HG03066 (cell line): Measurements from ENCODE around the gene PPP3CA.
A peak's percentile ranks its signal among the peaks of the same experiment; 100 is the strongest.

ENCODE experiments used
- ATAC-seq: cut with Tn5 transposase; IDR thresholded peaks from one replicate; pipeline ENCODE4 v1.9.1; 2021; ENCODE audit warnings: low read depth; ENCODE audit not compliant: unreplicated experiment

PPP3CA gene

DNA sequence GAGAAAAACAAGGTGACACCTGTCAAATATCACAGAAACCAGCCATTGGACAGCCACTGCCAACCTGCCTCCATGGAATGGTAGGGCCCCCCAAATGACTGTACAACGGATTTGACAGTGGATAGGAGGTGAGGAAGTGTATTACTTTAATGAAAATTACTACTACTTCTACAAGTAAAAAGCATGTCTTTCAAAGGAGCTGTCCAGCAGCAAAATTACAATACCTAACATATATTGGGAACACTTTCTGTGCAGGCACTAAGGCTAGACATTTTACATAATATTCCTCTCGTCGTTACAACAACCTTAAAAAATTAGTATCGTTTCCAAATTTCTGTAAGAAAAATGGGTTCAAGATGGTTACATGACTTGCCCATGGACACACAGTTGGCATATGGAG, 14.9 kb downstream of the PPP3CA start:
- no peak for ATAC-seq

DNA sequence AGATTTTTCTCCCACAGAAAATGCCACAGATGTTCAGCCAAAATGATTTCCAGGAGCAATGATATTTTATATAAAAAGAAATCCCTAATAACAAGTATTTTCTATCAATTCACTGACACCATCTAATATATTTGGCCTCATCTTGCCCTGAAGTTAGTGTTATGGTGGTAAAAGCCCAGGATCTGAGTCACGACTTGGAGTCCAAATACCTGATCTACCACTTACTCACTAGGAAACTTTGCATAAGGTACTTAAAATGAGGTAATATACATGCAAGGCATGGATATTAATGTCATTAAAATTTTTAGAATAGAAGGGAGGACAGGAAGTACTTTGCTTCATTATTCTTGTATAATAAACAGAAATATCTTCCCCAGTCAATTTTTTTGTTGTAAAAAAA, 16.3 kb downstream of the PPP3CA start:
- ATAC-seq, result no peak

DNA sequence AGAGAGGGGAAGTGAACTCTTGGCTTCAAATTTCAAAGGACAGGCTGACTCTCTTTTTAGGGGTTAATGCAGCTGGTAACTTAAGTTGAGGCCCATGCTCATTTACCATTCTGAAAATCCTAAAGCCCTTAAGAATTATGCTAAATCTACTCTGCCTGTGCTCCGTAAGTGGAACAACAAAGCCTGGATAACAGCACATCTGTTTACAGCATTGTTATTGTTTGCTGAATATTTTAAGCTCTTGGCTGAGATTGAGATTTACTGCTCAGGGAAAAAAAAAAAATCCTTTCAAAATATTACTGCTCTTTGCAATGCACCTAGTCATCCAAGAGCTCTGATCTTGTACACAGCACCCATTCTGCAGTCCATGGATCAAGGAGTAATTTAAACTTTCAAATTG, 17.7 kb downstream of the PPP3CA start:
- ATAC-seq, result no peak

DNA sequence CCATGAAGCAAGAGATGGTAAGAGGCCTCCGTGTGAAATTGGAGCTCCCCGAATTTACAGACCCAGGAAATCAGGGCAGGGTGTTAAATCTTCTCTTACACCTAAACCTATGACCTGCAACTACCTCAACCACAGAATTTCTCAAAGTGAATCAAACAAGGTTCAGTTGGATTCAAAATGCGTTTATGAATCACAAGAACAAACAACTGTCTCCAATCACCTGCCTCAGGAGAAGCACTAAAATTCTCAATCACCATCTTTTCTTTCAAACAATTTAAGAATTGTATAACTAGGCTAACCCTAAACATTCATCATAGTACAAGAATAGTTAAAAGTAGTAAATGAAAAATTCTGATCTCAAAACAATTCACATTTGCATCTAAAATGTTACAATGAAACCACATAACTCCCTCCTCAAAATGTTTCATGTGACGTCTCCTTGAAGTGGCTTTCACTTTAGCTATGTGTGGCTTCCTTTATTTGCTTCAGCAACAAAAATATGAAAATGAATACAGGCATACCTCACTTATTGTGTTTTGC, 19.2 kb downstream of the PPP3CA start:
- peak; percentile 92 for ATAC-seq

DNA sequence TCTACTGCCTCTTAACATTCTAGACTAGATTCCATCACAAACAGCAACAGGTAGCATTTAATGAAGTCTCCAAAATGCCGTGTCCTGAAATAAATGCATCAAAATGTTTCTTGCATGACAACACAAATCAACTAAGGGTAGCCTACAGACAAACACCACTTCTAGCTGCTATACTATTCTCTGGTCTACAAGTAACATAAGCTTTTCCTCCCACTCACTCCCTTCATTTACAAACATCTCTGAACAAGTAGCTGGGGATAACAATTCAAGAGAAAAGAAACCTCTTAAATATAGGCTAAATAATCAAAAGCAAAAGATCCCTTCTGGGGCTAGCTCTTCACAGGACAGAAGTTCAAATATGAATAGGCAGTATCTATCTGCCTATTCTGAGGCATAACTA, 20.8 kb downstream of the PPP3CA start:
- ATAC-seq, result no peak

DNA sequence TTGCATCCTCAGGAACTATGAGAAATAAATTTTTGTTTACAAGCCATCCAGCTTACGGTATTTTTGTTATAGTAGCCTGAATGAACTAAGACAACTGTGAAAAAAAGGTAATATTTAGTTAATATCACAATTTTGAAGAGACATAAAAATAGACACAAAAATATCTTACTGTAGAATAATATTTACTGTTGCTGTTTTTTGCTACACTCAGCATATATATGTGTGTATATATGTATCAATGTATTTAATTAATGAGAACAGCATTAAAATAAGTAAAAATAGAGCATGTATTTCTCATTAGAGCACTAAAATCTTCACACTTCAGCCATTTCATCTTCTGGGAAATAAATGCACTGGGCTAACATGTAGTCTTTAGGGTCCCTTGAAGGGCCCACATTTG, 24.6 kb downstream of the PPP3CA start:
- no peak for ATAC-seq

DNA sequence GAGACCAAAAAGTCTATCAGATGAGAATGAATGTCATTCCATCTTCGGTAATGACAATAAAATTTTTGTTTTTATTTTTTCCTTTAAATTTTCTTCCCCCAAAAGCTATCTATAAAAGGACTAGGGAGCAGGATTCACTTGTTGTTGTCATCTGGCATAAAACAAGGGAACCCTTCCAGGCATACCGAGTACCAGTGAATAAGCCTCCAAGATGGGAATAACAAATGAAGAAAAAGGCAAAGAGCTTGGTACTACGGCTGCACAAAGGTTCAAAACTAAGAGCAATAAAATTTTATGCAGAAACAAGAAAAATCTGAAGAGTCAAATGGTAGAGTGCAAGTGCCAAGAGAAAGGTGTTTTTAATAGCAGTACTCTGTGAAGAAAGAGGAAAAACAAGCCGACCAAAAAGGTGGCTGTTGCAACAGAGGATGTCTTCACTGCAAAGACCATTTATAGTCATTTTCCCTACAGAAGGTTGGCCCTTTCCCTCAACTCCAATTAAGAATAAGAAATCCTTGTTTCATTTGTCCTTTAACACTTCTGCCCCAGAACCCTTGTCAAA, 25.8 kb downstream of the PPP3CA start:
- ATAC-seq, result no peak

DNA sequence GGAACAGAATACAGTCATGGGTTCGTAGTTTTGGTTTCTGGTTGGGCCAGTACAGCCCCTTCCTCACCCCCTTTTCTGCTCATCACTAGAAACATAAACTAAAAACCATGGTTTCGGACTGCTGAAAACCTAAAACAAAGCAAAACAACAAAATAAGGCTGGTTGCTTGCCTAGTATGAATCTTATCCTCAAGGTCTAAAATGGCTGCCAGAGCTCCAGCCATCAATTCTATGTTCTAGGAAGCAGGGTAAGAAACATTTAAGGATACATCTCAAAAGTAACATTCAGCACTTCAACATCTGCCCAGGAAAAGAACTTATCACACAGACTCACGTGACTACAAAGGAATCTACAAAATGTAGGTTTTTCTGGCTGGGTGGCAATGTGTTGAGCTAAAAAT, 31.5 kb downstream of the PPP3CA start:
- ATAC-seq, result no peak

DNA sequence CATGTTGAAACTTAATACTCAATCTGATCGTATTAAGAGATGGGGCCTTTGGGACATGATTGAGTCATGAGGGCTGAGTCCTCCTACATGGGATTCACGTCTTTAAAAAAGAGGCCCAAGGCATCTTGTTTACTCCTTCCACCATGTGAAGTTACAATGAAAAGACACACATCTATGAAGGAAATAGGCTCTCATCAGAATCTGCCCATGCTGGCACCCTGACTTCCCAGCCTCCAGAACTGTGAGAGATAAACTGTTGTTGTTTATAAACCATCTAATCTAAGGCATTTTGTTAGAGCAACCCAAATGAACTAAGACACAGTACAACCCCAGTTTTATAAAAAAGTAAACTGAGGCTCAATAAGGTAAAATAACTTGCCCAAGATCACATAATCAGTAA, 32.3 kb downstream of the PPP3CA start:
- no peak for ATAC-seq

DNA sequence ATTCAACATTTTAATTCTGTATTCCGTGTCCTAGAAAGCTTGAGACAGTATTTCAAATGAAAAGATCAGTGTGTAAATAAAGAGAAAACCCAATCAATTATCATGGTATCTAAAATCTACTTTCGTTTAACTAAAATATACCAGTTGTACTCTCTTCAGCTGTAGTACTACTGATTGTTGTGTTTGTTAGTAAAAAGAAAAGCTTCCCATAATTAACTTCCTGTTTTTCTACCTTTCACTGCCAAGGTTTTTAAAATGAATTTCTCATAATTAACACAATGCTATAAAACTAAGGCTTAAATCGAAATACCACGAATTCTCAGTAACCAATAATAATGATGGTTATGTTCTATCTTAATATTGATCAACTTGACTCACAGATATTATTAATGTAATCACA, 37.4 kb downstream of the PPP3CA start:
- no peak for ATAC-seq

DNA sequence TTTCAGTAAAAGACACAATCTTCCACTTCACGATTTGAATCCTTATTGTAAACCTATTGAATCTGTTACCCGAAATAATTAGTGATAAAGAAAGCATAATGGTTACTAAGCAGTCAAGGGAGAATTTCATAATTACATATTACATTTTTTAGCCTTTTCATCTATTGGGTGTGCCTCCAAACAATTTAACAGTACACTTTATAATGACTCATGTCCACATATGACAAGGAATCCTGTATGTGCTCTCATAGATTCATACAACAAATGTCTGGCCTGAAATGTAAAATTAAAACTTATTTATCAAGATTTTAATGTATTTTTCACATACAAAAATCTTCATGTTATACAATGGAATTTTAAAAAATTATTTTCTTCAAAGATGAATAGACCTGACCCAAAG, 39.4 kb downstream of the PPP3CA start:
- ATAC-seq, result no peak

DNA sequence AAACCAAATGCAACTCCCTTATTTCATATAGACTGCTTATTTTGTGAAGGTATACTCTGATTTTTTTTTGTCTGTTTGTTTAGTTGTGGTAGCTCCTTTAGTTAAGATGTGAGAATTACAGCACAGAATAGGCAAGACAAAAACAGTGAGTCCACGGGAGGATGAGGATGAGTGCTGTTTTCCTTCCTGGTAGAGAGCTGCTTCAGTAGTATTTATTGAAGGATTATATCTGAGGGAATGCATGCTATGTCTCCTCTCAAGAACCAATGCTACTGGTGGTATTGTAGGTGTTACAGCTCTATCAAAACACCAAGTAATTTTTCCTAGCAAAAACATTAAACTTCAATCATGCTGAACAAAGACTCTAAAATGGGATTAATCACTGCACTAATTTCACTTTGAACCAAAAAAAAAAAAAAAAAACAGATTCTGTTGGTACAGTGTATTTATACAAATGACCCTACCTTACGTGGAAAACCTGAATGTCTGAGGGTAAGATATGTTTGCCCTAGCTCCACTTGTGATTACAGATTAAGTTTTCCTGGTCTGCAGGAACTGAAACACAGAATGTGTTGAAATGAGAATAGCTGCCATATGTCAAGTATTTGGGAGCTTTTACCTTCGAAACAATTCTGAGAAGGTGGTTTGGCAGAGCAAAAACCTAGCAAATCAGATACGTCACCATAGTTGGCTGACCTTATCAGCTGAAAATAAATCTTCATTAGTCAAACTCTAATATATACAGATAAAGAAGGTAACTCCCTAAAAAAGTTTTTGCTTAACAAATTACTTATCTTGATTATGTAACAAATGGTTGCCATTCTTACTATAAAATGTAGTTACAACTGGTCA, 40.3 kb downstream of the PPP3CA start:
- ATAC-seq, result peak; percentile 7

DNA sequence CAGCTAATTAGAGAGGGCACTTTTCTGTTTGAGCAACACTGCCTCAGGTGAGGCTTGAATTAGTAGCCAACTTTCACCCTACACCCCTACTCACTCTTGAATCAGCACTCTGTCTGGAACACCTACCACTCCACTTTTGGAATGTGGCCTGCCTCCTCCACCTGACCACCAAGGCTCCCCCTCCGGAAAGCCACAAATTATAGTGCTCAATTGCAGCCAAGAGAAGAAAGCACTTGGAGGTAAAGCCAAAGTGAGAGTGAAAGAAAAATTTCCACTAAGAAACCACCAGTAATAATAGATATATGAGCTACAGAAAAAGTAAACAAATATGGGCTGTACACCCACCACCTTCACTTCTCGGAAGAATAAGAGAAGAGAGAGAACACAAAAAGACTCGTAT, 41.1 kb downstream of the PPP3CA start:
- peak; percentile 77 for ATAC-seq

DNA sequence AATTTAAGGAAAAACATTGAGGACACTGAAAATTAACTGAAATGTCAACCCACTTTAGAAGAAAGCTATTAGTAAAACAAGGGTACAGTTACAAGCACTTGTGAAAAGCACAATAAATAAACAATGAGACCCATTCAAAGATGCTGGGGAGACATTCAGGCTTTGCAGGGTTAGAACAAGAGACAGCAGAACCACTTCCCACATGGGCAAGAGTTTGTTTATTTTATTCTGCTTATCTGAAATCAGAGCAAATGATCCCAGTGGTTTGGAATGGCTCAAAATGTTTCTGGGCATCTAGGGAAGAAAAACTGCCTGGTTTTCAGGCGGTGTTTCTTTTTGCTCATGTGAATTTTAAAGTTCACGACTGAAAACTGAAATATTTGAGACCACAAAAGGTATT, 42.4 kb downstream of the PPP3CA start:
- no peak for ATAC-seq

DNA sequence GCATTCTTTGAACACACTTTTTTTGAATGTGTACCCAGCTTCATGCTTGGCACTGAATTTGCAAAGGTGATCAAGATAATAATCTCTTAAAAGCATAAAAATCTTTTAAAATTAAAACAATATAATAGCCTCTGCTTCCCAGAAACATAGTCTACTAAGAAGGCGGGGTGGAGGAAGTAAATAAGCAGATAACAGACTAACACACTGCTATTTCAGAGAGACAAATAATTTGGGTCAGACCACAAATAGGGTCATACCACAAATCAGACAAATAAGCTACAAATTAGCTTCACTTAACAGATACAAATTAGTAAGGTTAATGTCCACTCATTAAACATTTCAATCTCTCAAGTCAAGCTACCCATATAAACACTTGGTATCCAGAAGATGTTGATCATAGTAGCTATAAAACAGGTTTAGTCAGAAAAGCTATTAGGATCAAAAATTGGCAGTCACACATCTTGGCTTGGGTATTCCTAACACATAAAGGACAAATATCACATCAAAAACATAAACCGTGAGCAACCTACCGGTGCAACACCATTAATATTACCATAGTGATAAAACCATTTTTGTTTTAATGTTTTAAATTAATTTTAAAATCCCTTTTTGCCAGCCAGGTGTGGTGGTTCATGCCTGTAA, 47.3 kb downstream of the PPP3CA start:
- no peak for ATAC-seq

DNA sequence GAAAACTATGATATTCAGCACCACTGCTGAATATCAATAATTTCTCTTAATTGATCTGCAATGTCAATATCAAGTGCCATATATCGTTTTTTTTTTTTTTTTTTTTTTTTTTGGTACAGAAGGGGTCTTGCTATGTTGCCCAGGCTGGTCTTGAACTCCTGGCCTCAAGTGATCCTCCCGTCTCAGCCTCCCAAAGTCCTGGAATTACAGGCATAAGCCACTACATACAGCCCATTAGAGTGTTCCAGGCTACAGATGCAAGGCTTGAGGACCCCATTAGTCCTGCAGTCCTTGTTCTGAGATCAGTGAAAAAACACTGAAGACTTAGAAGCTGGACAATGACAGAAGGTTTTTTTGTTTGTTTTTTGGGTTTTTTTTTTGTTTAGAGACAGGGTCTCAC, 48.3 kb downstream of the PPP3CA start:
- ATAC-seq, result no peak

DNA sequence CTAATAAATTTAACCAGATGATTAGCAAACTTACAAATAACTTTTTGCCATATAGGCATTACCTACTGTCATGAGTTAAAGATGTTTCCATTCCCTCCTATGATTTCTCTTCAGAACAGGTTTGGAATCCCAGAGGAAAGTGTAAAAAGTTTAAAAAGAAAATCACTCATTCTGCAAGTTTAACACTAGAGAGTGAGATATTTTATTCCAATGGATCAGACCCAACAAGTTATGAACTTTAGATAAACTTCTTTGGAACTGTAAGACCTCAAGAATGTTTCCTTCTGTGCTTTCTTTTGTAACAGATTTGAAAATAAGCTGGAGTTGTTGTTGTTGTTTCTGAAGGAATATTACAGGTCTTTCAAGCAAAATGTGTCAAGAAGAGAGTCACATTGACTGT, 51.6 kb downstream of the PPP3CA start:
- ATAC-seq, result no peak

DNA sequence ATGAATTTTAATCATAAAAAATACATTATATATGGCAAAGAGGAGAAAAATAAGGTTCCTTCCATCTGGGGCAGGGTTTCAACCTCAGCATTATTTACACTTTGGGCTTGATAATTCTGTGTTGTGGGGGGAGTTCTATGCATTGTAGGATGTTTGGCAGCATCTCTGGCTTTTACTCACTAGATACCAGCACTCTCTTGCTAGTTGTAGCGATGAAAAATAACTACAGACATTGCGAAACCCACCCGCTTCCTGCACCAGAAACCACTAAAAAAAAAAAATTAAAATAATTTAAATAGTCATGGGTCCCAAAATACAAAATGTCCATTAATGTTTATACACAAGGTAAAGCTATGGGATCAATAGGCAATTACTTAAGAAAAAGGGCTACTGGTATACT, 52.7 kb downstream of the PPP3CA start:
- no peak for ATAC-seq

DNA sequence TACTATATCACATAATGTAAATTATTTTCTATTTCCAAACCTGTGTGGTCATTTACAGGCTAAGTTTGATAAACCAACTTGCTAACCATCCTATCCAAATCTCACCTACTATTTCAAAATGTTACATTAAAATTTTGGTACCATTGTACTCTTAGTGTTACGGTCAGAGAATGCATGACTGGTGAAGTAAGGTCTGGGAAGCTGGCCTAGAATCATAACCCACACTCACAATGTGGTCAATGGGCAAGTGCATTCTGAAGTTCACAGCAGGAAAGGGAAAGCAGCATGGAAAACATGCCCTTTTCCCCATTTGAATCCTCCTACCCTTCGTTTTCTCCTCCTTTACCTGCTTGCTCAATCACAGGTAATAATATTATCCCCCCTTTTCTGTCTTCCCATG, 54.4 kb downstream of the PPP3CA start:
- ATAC-seq, result no peak

DNA sequence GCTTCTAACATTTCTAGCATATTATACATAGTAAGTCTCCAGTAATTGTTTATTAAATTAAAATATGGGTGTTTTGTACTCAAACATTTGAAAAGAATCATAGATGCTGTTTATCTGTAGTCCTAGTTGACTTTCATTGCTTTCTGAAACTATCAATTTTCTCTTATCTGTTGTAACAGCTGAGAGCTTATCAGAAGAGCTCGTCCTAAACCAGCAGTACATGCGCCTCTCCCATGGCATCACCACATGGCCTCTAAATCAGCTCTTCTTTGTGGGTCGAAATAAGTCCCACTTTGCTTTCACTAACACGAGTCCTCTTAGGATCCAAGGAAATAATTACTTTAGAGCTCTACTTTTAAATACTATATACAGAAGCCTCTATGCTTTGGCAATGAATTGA, 55.1 kb downstream of the PPP3CA start:
- ATAC-seq, result no peak

DNA sequence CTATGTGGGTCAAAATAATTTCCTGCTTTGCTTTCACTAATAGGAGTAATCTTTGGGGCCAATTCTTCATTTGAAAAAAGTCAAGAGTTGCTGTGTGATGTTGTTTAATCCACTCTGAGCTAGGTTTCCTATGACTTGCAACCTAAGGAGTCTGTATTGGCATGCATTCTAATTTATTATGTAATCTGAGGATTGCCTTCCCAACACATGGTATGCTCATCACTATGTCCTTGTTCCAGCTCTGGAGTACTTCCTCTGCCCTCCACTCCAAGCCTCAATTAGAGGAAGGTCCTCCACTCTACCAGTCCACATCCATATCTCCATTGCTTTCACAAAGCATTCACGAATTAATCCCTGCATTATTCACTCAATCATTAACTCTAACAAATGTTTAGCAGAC, 56.1 kb downstream of the PPP3CA start:
- ATAC-seq, result no peak

DNA sequence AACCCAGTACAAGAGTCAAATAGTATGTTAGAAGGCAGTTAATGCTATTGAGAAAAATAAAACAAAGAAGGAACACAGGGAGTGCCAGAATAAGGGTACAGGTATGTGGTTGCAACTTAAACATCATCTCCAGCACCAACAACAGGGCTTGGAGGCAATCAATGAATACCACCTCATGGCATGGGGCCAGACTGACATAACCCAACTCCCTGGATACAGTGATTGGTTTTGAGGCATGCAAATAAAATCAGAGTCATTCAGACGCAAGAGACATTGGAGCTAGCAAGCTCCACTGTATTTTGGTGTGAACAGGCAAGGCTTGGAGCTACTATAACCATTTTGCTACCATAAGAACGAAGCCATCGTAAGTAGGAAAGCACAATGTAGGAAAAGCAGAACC, 56.7 kb downstream of the PPP3CA start:
- no peak for ATAC-seq
